HL-60 (cell line): ENCODE measurements around the gene TTI1.

Source experiments
- DNase-seq, 2 experiments: peaks; one replicate each; pipeline ENCODE4 v3.0.0-alpha.2; 2010 to 2020; ENCODE audit warnings: low read depth in 1 of 2, low spot score in 1 of 2
- H3K27ac ChIP-seq: fragments of 250-450 bp; sonication (Bioruptor Pico); replicated peaks from 2 replicates; pipeline ENCODE4 v1.5.1; 2020; ENCODE audit warnings: mild to moderate bottlenecking, moderate library complexity
- H3K27me3 ChIP-seq: fragments of 250-450 bp; sonication (Bioruptor Pico); 2 replicates; pipeline ENCODE4 v1.5.1; 2021; ENCODE audit warnings: mild to moderate bottlenecking, moderate library complexity; ENCODE audit not compliant: insufficient read depth, poor library complexity, severe bottlenecking
- H3K4me3 ChIP-seq: replicated peaks from 2 replicates; pipeline ENCODE4 v1.5.1; 2011; ENCODE audit warnings: mild to moderate bottlenecking, control low read depth, low read length; ENCODE audit not compliant: insufficient read depth
- CTCF ChIP-seq: IDR thresholded peaks from one replicate; pipeline ENCODE4 v1.5.1; 2011; ENCODE audit warnings: low read length, control low read depth, inconsistent platforms; ENCODE audit not compliant: insufficient read depth
- GABPA ChIP-seq: IDR thresholded peaks from 2 replicates; pipeline ENCODE4 v1.6.1; 2012; ENCODE audit warnings: low read depth
- POLR2AphosphoS5 ChIP-seq: IDR thresholded peaks from 2 replicates; pipeline ENCODE4 v1.6.1; 2012; ENCODE audit warnings: low read depth
- SPI1 ChIP-seq: IDR thresholded peaks from 2 replicates; pipeline ENCODE4 v1.6.1; 2012; ENCODE audit warnings: low read depth, mild to moderate bottlenecking, borderline replicate concordance
- TF ChIP-seq, protein P1 (sequence below): IDR thresholded peaks from 2 replicates; pipeline ENCODE4 v1.6.1; 2012; ENCODE audit warnings: low read depth; ENCODE audit not compliant: insufficient replicate concordance

TTI1 gene

GRCh38 chr20:37945091-37945547 is 88.1 kb downstream of the TTI1 start:
- H3K27me3 ChIP-seq: no peaks in the 10 kb centered on the region
- H3K27ac ChIP-seq: no peak overlapping the region
- no peak for TF ChIP-seq POLR2AphosphoS5
- TF ChIP-seq, protein P1, sequence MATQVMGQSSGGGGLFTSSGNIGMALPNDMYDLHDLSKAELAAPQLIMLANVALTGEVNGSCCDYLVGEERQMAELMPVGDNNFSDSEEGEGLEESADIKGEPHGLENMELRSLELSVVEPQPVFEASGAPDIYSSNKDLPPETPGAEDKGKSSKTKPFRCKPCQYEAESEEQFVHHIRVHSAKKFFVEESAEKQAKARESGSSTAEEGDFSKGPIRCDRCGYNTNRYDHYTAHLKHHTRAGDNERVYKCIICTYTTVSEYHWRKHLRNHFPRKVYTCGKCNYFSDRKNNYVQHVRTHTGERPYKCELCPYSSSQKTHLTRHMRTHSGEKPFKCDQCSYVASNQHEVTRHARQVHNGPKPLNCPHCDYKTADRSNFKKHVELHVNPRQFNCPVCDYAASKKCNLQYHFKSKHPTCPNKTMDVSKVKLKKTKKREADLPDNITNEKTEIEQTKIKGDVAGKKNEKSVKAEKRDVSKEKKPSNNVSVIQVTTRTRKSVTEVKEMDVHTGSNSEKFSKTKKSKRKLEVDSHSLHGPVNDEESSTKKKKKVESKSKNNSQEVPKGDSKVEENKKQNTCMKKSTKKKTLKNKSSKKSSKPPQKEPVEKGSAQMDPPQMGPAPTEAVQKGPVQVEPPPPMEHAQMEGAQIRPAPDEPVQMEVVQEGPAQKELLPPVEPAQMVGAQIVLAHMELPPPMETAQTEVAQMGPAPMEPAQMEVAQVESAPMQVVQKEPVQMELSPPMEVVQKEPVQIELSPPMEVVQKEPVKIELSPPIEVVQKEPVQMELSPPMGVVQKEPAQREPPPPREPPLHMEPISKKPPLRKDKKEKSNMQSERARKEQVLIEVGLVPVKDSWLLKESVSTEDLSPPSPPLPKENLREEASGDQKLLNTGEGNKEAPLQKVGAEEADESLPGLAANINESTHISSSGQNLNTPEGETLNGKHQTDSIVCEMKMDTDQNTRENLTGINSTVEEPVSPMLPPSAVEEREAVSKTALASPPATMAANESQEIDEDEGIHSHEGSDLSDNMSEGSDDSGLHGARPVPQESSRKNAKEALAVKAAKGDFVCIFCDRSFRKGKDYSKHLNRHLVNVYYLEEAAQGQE: no peak
- no peak for TF ChIP-seq SPI1
- no peak for TF ChIP-seq GABPA
- TF ChIP-seq CTCF: no peak
- no peak overlapping the region for H3K4me3 ChIP-seq
- DNase-seq: no peak

DNA sequence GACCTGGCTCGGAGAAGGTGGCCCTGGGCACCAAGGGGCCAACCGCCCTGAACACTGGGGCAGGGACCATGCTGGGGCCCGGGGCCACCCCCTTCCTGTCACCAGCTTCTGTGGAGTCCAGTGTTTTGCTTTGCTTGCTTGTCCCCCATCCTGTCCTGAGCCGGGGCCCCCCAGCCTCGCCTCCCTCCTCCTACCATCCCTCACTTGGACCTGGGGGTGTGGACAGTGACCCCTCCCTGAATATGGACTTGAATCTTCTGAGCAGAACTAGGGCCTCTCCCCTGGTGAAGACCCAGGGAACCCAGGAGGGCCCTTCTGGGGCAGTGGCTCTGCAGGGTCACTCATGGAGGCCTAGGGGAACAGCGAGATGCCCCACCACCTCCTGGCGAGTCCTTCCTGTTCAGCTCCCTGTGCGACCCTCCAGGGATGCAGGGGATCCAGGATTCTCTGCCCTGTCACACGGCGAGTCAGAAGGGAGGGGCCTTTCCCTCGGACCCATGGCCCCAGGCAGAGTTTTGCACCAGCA is 88.7 kb downstream of the TTI1 start:
- Histone ChIP-seq H3K27ac (no peak overlapping the region), H3K27me3 (no peaks in the 10 kb centered on the region), H3K4me3 (no peak overlapping the region)
- DNase-seq: no peak
- no peak for TF ChIP-seq POLR2AphosphoS5
- TF ChIP-seq GABPA: no peak
- no peak for TF ChIP-seq CTCF
- TF ChIP-seq, protein P1: no peak
- TF ChIP-seq SPI1: no peak

GRCh38 chr20:37943501-37944455 is 89.5 kb downstream of the TTI1 start:
- no peak for TF ChIP-seq CTCF
- no peak for TF ChIP-seq SPI1
- H3K4me3 ChIP-seq: no peak overlapping the region
- no peak overlapping the region for H3K27ac ChIP-seq
- no peak for DNase-seq
- H3K27me3 ChIP-seq: no peaks in the 10 kb centered on the region
